Measurements from ENCODE around the gene SLC22A14.

GRCh38 chr3:38276917-38277630 lies 5.0 kb upstream of the SLC22A14 start:
- TF ChIP-seq GATA1 (IDR thresholded peaks at IDR 0.05; ENCODE audit: low read depth, low read length) (no peak), POLR2A (IDR thresholded peaks at IDR 0.05; ENCODE audit: low read length) (no peak)

Measured in erythroblast (primary cell).